Stimulated activated naive B cell treated with anti-CD40 and anti-IgM and Interleukin-4, amounts not matched to agents 10 μg/mL and 1 μg/mL and 100 μg/mL, for 72 hours (primary cell): ENCODE measurements around the gene AFF2.
A peak's percentile ranks its signal among the peaks of the same experiment; 100 is the strongest.

Source experiments
- ATAC-seq, 2 donors: fragments of 150-1000 bp; cut with Tn5 transposase; replicated peaks; 2 replicates each; pipeline ENCODE4 v1.10.0; 2021; ENCODE audit warnings: moderate library complexity in 1 of 2
- DNase-seq: peaks from one replicate; pipeline ENCODE4 v3.0.0; 2021
- H3K27ac Mint-ChIP-seq: one replicate; pipeline ENCODE4 v1.8.0; 2022; ENCODE audit warnings: mild to moderate bottlenecking, mixed read lengths
- H3K27me3 Mint-ChIP-seq, 2 donors: one replicate each; pipeline ENCODE4 v1.8.0; 2022; ENCODE audit warnings: mixed read lengths in 2 of 2
- H3K36me3 Mint-ChIP-seq, 2 donors: one replicate each; pipeline ENCODE4 v1.8.0; 2022; ENCODE audit warnings: mixed read lengths in 2 of 2, mild to moderate bottlenecking in 1 of 2
- H3K4me1 Mint-ChIP-seq, 2 donors: one replicate each; pipeline ENCODE4 v1.8.0; 2022; ENCODE audit warnings: mixed read lengths in 2 of 2, mild to moderate bottlenecking in 1 of 2
- H3K4me3 Mint-ChIP-seq, 2 donors: one replicate each; pipeline ENCODE4 v1.8.0; 2022; ENCODE audit warnings: mild to moderate bottlenecking in 2 of 2, mixed read lengths in 2 of 2, moderate library complexity in 1 of 2
- H3K9me3 Mint-ChIP-seq, 2 donors: one replicate each; pipeline ENCODE4 v1.8.0; 2022; ENCODE audit warnings: mixed read lengths in 2 of 2, mild to moderate bottlenecking in 1 of 2

AFF2 gene

GRCh38 chrX:148804579-148805355 is 304.4 kb downstream of the AFF2 start:
- H3K9me3 Mint-ChIP-seq: no peaks in the 10 kb centered on the region
- H3K27me3 Mint-ChIP-seq: no peaks in the 10 kb centered on the region
- no peaks in the 10 kb centered on the region for H3K4me1 Mint-ChIP-seq
- H3K4me3 Mint-ChIP-seq: no peak overlapping the region
- no peak for ATAC-seq
- no peaks in the 10 kb centered on the region for H3K36me3 Mint-ChIP-seq
- no peak overlapping the region for H3K27ac Mint-ChIP-seq
- DNase-seq: no peak

- no peaks in the 10 kb centered on the region for H3K36me3 Mint-ChIP-seq
- DNase-seq (no peak), ATAC-seq (no peak)
- H3K4me3 Mint-ChIP-seq: no peak overlapping the region
- no peaks in the 10 kb centered on the region for H3K9me3 Mint-ChIP-seq
- no peaks in the 10 kb centered on the region for H3K27me3 Mint-ChIP-seq
- no peaks in the 10 kb centered on the region for H3K4me1 Mint-ChIP-seq
- no peak overlapping the region for H3K27ac Mint-ChIP-seq
Observed at GRCh38 chrX:148806145-148806870, 305.9 kb downstream of the AFF2 start.

GRCh38 chrX:148808833-148809232 is 308.4 kb downstream of the AFF2 start:
- no peak for ATAC-seq
- DNase-seq: no peak
- Mint-ChIP-seq H3K36me3 (no peaks in the 10 kb centered on the region), H3K27ac (no peak overlapping the region), H3K4me3 (no peak overlapping the region), H3K4me1 (no peaks in the 10 kb centered on the region), H3K27me3 (no peaks in the 10 kb centered on the region), H3K9me3 (no peaks in the 10 kb centered on the region)

GRCh38 chrX:148811236-148811635 is 310.8 kb downstream of the AFF2 start:
- H3K36me3 Mint-ChIP-seq: no peaks in the 10 kb centered on the region
- no peaks in the 10 kb centered on the region for H3K9me3 Mint-ChIP-seq
- no peak overlapping the region for H3K4me3 Mint-ChIP-seq
- no peak overlapping the region for H3K27ac Mint-ChIP-seq
- no peaks in the 10 kb centered on the region for H3K27me3 Mint-ChIP-seq
- DNase-seq (no peak), ATAC-seq (no peak)
- no peaks in the 10 kb centered on the region for H3K4me1 Mint-ChIP-seq

GRCh38 chrX:148813422-148813821 is 313.0 kb downstream of the AFF2 start:
- ATAC-seq: no peak
- H3K9me3 Mint-ChIP-seq: no peaks in the 10 kb centered on the region
- H3K36me3 Mint-ChIP-seq: no peaks in the 10 kb centered on the region
- no peaks in the 10 kb centered on the region for H3K27me3 Mint-ChIP-seq
- H3K4me3 Mint-ChIP-seq: no peak overlapping the region
- DNase-seq: no peak
- H3K27ac Mint-ChIP-seq: no peak overlapping the region
- H3K4me1 Mint-ChIP-seq: no peaks in the 10 kb centered on the region

- H3K9me3 Mint-ChIP-seq: no peaks in the 10 kb centered on the region
- H3K4me1 Mint-ChIP-seq: no peaks in the 10 kb centered on the region
- H3K36me3 Mint-ChIP-seq: no peaks in the 10 kb centered on the region
- ATAC-seq: no peak
- no peak for DNase-seq
- H3K27me3 Mint-ChIP-seq: no peaks in the 10 kb centered on the region
- H3K4me3 Mint-ChIP-seq: no peak overlapping the region
- H3K27ac Mint-ChIP-seq: no peak overlapping the region
Observed at GRCh38 chrX:148813967-148814366, 313.6 kb downstream of the AFF2 start.

- Mint-ChIP-seq H3K36me3 (no peaks in the 10 kb centered on the region), H3K27me3 (no peaks in the 10 kb centered on the region), H3K4me1 (no peaks in the 10 kb centered on the region), H3K27ac (no peak overlapping the region), H3K9me3 (no peaks in the 10 kb centered on the region), H3K4me3 (no peak overlapping the region)
- DNase-seq: no peak
- ATAC-seq: peak in 1 of 2 donors; percentile 47
Observed at GRCh38 chrX:148815218-148815961, 315.0 kb downstream of the AFF2 start.

- Mint-ChIP-seq H3K36me3 (no peaks in the 10 kb centered on the region), H3K4me3 (no peak overlapping the region), H3K27me3 (no peaks in the 10 kb centered on the region), H3K27ac (no peak overlapping the region), H3K9me3 (no peaks in the 10 kb centered on the region), H3K4me1 (no peaks in the 10 kb centered on the region)
- ATAC-seq: no peak
- DNase-seq: no peak
Observed at GRCh38 chrX:148823986-148824385, 323.6 kb downstream of the AFF2 start.

- Mint-ChIP-seq H3K4me1 (no peaks in the 10 kb centered on the region), H3K4me3 (no peak overlapping the region), H3K9me3 (peaks cover 5 to 6% of the 10 kb centered on the region in 2 donors), H3K27me3 (no peaks in the 10 kb centered on the region), H3K27ac (no peak overlapping the region), H3K36me3 (no peaks in the 10 kb centered on the region)
- DNase-seq: no peak
- ATAC-seq: no peak
Observed at GRCh38 chrX:148825696-148826095, 325.3 kb downstream of the AFF2 start.

- no peaks in the 10 kb centered on the region for H3K4me1 Mint-ChIP-seq
- H3K4me3 Mint-ChIP-seq: no peak overlapping the region
Observed at GRCh38 chrX:148836741-148837140, 336.3 kb downstream of the AFF2 start.

GRCh38 chrX:148850631-148851030 is 350.2 kb downstream of the AFF2 start:
- no peak for DNase-seq
- no peaks in the 10 kb centered on the region for H3K36me3 Mint-ChIP-seq
- no peaks in the 10 kb centered on the region for H3K27me3 Mint-ChIP-seq
- no peak overlapping the region for H3K4me3 Mint-ChIP-seq
- no peak overlapping the region for H3K27ac Mint-ChIP-seq
- no peaks in the 10 kb centered on the region for H3K4me1 Mint-ChIP-seq
- no peaks in the 10 kb centered on the region for H3K9me3 Mint-ChIP-seq
- no peak for ATAC-seq

More at GRCh38 chrX:148836741-148837140, 336.3 kb downstream of the AFF2 start:
- DNase-seq (no peak), ATAC-seq (peak in 1 of 2 donors; percentile 29)
- Mint-ChIP-seq H3K36me3 (no peaks in the 10 kb centered on the region), H3K27me3 (no peaks in the 10 kb centered on the region), H3K9me3 (peaks cover 0 to 5% of the 10 kb centered on the region in 2 donors), H3K27ac (no peak overlapping the region)

- no peaks in the 10 kb centered on the region for H3K27me3 Mint-ChIP-seq
- DNase-seq (no peak), ATAC-seq (no peak)
- H3K4me3 Mint-ChIP-seq: no peak overlapping the region
- no peaks in the 10 kb centered on the region for H3K4me1 Mint-ChIP-seq
- H3K9me3 Mint-ChIP-seq: no peaks in the 10 kb centered on the region
- no peaks in the 10 kb centered on the region for H3K36me3 Mint-ChIP-seq
- H3K27ac Mint-ChIP-seq: no peak overlapping the region
Observed at GRCh38 chrX:148854306-148854705, 353.9 kb downstream of the AFF2 start.

GRCh38 chrX:148856505-148856904 is 356.1 kb downstream of the AFF2 start:
- H3K4me1 Mint-ChIP-seq: no peaks in the 10 kb centered on the region
- DNase-seq (no peak), ATAC-seq (no peak)
- no peaks in the 10 kb centered on the region for H3K36me3 Mint-ChIP-seq
- no peak overlapping the region for H3K27ac Mint-ChIP-seq
- no peaks in the 10 kb centered on the region for H3K9me3 Mint-ChIP-seq
- H3K27me3 Mint-ChIP-seq: no peaks in the 10 kb centered on the region
- H3K4me3 Mint-ChIP-seq: no peak overlapping the region

- H3K4me3 Mint-ChIP-seq: no peak overlapping the region
- H3K9me3 Mint-ChIP-seq: no peaks in the 10 kb centered on the region
- no peak for DNase-seq
Observed at GRCh38 chrX:148865277-148866210, 365.1 kb downstream of the AFF2 start.

More at GRCh38 chrX:148865277-148866210, 365.1 kb downstream of the AFF2 start:
- no peak for ATAC-seq
- H3K27ac Mint-ChIP-seq: no peak overlapping the region
- H3K36me3 Mint-ChIP-seq: no peaks in the 10 kb centered on the region
- H3K27me3 Mint-ChIP-seq: no peaks in the 10 kb centered on the region
- no peaks in the 10 kb centered on the region for H3K4me1 Mint-ChIP-seq
